CD4-positive, alpha-beta T cell treated with Interleukin-6 for 4 hours (primary cell): Measurements from ENCODE around the gene ANAPC16.
"Not testable (repeated sequence)": the region's sequence is repeated elsewhere in the genome, so short reads cannot be mapped to it uniquely, and the experiment has no call there.

Experiments used
- DNase-seq: peaks from one replicate; pipeline ENCODE4 v3.0.0-alpha.2; 2020; ENCODE audit warnings: mixed read lengths

ANAPC16 gene

DNA sequence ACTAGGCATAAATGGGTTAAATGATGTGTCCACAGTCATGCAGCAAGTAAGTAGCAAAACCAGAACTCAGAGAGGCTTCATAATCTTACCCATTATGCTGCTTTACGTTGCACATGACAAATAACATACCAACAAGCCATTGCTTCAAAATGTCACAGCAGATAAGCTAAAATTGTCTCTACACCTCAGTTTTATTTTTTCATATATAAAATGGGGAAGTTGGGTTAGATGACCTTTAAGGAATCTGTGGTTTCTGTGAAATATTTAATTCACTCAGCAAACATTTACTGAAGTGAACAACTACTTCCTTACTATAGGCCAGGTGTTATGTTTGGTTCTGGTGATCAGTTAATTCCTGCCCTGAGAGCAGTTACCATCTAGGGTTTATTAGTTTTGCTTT lies 2.5 kb downstream of the ANAPC16 start:
- DNase-seq, result no peak

DNA sequence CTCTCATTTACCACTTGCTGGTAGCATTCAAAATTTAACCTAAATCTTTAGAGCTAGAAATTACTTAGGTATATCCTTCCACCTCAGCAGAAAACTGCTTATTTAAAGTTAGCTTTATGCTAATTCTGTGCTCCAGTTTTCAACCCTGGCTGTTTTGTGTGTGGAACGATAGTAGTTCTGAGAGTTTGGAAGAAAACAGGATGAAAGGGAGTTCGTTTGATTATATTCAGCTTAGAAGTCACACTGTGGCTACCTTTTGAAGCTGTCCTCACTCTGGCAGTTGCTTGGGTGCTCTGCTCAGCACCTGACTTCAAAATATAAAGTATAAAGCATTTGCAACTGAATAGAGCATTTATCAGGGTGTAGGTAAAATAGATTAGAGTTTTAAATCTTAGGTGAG lies 2.9 kb downstream of the ANAPC16 start:
- peak; percentile 14 for DNase-seq

DNA sequence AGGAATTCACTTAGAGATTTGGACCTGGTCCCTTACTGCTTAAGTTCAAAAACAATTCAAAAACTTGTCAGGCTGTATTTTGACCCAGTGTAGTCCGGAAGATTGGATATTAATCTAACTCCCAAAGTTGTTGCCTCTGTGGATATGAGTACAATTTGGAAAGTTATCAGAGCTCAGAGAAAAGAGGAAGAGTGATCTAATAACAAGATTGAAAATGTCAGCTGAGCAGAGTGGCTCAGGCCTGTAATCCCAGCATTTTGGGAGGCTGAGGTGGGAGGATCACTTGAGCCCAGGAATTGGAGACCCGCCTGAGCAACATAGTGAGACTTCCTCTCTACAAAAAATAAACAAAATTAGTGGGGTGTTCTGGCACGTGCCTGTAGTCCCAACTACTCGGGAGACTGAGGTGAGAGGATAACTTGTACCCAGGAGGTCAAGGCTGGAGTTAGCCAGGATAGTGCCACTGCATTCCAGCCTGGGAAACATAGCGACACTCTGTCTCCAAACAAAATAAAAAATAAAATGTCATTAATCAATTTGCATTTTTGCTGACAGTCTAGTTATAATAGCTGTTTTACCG lies 3.5 kb downstream of the ANAPC16 start:
- DNase-seq, result no peak

DNA sequence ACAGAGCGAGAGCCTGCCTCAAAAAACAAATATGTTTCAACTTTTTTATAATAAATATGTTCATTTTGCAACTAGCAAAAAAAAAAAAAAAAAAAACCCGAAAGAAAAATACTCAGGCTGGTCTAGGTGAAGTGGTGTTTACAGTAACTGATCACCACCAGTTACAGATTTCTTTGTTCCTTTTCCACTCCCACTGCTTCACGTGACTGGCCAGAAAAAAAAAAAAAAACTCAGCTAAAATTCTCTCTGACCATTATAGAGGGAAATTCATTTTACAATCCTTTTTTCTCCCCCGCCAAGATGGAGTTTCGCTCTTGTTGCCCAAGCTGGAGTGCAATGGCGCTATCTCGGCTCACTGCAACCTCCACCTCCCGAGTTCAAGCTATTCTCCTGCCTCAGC lies 4.8 kb downstream of the ANAPC16 start:
- no peak for DNase-seq

DNA sequence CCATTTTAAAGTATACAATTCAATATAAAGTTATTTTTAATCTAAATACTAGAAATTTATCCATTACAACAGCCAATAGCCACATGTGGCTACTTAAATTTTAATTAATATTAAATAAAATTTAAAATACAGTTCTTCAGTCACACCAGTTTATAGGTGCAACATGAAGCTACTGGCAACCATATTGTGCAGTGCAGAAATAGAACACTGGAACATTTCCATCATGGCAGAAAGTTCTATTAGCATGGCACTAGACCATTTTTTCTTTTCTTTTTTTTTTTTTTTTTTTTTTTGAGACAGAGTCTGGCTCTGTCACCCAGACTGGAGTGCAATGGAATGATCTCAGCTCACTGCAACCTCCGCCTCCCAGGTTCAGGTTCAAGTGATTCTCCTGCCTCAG lies 5.5 kb downstream of the ANAPC16 start:
- no peak for DNase-seq

DNA sequence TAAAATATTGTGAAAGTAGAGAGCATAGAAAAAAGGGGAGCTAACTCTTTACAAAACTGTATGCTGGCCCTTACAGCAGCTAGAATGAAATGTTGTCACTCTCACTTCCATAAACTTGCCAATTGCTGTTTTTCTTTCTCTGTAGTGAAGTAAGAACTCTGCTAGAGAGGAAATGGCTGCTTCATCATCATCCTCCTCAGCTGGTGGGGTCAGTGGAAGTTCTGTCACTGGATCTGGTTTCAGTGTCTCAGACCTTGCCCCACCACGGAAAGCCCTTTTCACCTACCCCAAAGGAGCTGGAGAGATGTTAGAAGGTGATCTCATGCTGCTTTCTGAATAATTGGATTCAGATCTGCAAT lies 7.9 kb downstream of the ANAPC16 start:
- no peak for DNase-seq

DNA sequence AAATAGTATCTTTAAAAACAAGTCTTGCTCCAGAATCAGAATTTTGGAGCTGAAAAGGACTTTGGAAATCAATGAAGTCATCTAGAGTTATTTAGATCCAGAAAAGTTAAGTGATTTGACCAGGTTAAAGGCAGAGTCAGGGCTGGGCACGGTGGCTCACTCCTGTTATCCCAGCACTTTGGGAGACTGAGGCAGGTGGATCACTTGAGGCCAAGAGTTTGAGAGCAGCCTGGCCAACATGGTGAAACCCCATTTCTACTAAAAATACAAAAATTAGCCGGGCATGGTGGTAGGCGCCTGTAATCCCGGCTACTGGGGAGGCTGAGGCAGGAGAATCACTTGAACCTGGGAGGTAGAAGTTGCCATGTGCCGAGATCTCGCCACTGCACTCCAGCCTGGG lies 8.4 kb downstream of the ANAPC16 start:
- not testable (repeated sequence) for DNase-seq

DNA sequence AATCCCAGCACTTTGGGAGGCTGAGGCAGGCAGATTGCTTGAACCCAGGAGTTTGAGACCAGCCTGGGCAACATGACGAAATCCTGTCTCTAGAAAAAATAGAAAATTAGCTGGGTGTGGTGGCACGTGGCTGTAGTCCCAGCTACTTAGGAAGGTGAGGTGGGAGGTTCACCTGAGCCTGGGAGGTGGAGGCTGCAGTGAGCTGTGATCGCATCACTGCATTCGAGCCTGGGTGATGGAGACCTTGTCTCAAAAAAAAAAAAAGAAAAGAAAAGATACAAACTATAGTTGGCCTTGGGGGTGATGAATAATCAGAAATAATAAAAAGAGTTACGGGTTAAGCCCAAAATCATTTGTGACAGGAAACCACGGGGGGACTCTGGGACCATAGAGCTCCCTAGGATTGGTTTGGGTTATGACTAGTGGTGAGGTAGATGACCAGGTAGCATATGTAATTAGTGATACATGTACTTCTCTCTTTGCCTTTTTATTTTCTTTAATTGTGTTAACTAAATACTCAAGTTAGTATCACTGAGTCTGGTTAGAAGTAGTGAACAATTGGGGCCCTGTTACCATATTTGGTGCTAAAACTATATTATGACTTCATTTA lies 10.7 kb downstream of the ANAPC16 start:
- DNase-seq, result no peak

DNA sequence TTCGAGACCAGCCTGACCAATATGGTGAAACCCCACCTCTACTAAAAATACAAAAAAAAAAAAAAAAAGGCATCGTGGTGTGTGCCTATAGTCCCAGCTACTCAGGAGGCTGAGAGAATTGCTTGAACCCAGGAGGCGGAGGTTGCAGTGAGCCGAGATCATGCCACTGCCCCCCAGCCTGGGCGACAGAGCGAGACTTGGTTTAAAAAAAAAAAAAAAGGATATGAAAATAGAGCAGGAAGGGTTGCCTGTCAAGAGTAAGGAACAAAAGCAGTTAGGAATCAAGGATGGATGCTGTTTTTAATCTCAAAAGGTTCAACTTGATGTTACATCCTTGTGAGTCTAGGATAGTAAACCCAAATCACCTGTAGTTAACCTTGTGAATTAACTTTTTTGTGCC lies 12.0 kb downstream of the ANAPC16 start:
- DNase-seq, result no peak

DNA sequence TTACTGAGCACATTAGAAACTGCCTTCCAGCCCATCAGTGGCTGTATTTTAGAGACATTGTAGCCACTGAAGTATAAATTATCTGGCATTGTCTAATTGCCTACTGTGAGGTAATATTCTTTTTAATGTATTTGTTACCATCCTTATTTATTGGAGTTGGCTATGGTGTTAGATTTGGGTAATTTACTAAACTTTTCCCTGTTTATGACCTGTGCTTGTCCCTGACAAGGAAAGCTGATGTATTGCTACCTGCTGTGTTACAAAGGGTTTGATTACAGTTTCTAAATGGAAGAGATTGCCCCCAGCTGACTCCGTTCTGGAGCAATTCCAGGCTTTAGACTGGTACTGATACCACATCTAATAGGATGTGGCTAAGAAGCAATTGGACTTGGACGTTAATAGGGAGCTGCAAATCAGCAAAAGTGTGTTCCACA lies 12.5 kb downstream of the ANAPC16 start:
- no peak for DNase-seq

DNA sequence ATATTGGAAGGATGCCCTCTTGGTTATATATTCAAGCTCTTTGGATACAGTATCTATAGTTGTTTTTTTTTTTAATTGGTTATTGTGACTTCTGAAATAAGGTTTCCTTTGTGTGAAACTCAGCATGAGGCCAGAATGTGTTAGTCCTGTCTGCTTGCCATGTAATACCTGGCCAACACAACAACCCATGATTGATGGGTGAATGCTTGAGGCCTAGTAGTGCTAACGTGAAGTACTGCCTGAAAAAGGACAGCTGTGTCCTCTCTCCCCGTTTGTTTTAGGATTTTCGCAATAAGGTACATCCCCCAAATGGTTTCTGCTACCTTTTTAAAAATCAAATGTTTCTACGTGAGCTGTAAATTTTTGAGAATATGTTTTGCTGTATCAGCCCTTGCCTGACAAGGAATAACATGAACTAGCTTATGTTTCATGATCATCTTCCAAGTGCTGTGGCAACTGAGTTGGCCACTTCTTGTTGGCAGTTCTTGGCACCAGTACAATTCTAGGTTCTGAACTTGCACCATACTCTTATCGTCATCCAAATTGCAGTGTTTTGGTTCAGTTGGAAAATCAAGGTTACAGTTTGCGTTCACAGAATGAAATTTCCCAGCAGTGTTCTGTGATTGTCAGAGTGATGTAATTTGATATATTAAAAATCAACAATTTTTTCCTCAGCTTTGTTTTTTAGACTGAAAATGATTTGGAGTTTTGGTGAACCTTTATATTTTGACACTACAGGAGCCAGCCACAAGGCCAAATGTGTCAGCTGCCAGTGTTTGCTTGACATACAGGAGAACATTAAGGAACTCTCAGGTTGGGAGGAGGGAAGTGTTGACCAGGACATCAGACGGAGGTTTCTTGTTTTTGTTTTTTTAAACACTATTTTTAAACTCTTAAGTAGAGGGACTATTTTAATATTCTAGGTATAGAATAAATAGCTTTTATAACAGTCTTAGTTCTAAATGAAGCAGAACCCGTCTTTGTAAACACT lies 13.7 kb downstream of the ANAPC16 start:
- no peak for DNase-seq

DNA sequence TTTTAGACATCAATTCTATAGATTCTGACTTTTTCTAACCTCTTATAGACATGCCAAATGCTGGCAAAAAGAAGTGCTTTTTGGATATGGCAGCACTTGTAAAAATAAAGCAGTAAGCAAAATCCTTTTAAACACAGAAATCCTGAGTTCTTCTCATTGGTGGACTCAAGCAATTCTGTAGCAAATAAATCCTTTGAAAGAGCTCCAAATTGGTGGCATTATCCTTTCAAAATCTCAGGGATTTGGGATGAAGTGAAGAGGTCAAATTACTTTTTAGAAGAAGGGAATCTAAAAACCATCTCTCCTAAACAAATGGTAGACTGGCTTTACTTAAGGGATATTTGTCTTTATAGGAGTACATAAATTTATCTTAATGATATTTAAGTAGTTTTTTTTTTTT lies 17.8 kb downstream of the ANAPC16 start:
- no peak for DNase-seq

DNA sequence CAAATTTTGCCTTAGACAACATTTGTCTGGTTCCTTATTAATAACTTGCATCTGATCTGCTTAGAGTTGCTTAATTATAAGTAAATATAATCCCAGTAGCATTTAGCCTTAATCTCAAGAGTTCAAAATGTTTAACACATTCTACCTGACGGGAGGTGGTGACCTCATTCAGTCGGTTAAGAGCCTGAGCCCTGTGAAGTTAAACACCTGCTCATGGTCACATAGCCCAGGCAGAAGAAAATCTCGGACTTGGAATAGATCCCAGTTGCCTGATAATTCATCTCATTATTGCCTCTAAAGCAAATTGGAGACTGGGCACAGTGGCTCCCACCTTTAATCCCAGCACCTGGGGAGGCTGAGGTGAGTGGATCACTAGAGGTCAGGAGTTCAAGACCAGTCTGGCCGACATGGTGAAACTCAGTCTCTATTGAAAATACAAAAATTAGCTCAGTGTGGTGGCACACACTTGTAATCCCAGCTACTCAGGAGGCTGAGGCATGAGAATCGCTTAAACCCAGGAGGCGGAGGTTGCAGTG lies 18.8 kb downstream of the ANAPC16 start:
- no peak for DNase-seq

DNA sequence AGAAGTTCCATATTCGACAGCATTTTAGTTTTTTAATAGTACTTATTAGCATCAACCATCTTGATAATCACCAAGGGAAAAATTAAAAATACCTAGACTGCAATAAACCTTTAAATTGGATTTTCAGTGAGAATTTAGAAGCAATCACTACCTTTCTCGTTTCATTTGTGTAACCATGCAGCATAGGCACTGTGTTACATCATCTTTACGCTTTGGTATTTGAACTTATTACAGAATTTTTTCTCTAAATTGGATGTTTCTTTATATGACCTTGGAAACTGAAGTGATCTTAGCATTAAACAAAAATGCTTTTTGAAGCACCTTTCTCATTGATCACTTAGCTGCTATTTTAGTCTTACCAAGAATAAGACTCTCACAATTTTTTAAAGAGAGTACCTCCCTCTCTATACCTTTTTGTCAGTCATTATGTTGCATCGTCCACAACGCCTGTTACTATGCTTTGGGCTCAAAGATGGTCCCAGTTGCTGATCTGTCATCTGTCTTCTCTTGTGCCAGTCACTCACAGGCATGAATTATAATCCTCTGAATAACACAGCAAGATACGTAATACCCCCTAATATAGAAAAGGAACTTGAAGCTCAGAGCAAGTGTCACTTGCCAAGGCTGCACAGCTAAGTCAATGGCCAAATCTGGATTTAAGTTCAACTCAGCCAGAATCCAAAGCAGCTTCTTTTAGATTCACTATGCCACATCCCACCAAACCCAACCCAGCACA lies 19.9 kb downstream of the ANAPC16 start:
- no peak for DNase-seq

DNA sequence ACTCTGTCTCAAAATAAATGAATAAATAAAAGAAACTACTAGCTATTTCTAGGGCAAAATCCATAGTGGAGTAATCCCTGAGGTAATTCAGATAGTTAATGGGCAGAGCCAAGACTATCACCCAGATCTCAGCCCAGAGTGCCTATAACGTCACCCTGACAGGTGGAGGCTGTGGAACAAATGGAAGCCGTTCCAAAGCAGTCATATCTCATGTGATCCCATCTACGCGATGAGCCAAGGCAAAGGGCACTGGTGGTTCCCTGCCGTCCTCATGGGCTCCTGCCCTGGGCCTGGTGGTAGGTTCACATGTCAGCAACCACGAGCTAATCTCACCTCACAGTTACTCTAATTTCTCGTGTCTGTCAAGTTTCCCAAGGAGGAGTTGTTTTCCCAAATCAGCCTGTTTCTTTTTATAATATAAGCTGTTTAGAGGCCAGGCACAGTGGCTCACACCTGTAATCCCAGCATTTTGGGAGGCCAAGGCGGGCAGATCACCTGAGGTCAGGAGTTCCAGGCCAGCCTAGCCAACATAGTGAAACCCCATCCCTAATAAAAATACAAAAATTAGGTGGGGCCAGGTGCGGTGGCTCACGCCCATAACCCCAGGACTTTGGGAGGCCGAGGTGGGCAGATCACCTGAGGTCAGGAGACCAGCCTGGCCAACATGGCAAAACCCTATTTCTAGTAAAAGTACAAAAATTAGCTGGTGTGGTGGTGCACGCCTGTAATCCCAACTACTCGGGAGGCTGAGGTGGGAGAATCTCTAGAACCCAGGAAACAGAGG lies 22.8 kb downstream of the ANAPC16 start:
- DNase-seq, result no peak

DNA sequence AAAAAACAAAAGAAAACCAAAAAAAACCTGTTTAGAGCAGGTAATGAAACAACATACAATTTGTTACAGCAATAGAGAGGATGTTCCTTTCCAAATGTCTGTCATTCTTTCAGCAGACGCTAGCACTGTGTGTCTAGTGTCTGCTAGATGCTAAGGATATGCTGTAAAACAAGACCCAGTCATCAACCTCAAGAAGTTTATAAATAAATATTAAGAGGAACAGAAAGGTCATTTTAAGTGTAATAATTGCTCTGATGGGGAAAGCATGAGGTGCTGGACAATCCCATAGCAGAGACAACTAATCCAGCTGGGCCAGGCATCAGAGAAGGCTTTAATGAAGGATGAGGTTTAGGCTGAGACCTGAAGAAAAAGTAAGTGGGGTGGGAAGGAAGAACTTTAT lies 23.6 kb downstream of the ANAPC16 start:
- no peak for DNase-seq

DNA sequence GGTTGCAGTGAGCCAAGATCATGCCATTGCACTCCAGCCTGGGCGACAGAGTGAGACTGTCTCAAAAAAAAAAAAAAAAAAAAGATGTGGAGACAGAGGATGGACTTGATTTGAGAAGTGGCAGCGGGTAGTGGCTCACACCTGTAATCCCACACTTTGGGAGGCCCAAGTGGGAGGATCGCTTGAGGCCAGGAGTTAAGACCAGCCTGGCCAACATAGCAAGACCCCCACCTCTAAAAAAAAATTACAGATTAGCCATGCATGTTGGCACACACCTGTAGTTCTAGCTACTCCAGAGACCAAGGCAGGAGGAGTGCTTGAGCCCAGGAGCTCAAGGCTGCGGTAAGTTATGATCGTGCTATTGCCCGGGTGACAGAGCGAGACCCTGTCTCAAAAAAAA lies 24.6 kb downstream of the ANAPC16 start:
- DNase-seq, result no peak

DNA sequence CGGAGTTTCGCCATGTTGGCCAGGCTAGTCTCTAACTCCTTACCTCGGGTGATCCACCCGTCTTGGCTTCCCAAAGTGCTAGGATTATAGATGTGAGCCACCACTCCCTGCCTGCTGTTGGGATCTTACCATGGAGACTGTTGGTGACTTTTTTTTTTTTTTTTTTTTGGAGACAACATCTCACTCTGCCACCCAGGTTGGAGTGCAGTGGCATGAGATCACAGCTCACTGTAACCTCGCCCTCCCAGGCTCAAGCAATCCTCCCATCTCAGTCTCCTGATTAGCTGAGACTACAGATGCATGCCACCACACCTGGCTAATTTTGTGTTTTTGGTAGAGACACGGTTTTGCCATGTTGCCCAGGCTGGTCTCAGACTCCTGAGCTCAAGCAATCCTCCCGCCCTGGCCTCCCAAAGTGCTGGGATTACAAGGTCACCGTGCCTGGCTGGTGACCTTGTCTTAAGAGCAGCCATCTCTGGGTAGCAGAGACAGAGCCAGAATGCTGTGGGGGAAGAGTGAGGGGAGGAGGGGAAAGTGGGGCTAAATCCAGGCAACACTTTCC lies 26.0 kb downstream of the ANAPC16 start:
- no peak for DNase-seq

DNA sequence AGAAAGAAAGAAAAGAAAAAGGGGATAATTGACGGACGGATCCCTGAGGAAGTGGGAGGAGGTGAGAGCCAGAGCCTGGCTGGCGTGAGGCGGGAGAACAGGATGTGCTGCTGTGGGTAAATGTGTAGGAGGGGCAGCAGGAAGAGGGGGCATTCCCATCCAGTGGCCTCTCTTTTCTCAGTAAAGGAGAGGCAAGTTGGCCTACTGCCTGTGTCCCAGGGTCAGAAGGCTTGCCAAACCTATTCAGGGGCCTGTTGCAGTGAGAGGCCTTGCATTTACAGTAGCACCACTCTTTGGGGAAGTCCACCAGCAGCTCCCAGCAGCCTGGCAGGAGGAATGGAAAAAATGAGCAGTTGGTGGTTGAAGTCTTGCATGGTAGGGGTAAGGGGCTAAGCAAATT lies 26.9 kb downstream of the ANAPC16 start:
- no peak for DNase-seq

DNA sequence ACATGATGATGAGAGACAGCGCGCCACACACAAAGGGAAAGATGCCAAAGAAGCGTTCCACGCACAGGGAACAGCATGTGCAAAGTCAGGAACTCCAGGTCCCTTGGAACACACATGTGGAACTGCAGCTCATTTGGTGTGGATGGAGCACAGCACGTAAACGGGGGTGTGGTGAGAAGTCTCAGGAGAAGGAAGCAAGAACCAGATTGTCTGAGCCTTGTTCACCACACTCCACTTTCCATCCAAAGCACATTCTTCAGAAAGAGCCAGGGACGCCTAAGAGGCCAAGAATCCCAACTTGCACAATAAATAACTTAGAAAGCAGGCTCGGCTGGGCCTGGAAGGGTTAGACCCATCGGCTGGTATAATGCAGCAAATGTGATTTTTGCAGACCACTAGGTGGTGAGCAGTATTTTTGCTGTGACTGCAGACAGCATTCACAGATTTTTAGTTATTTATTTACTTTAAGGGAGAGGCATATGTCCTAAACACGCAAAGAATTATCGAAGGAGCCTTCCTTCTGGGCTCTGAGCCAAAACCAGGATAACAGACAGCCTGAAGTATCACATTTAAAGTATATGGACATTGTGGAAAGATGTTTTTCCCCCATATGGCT lies 28.1 kb downstream of the ANAPC16 start:
- DNase-seq, result no peak

DNA sequence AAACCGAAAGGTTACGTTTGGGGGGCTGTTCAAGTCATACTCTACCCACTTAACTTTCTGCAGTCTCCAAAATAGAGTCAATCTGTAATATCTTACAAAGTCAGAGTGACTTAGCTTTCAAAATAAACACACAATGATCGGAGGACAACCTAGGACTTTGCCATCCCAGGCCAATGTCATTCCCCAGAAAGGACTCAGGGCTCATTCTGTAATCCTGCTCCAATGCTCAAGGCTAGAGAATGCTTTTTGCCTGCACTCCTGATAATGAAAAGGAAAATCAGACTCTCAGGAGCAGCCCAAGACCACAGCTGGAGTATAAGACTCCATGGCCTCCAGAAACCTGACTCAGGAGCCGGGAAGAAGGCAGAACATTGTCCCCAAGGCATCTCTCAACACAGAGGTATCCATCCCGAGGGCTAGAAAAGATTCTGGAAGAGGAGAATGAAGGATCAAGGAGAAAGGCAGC lies 28.8 kb downstream of the ANAPC16 start:
- DNase-seq, result no peak
